Measurements from ENCODE around the gene FHOD1.

FHOD1 gene

GRCh38 chr16:67278773-67279295 lies 31.6 kb upstream of the FHOD1 start (continued):
- no peak; the same call in 1 of the 2 replicates for TF ChIP-seq ZNF76 (tag by site-specific recombination; IDR thresholded peaks at IDR 0.05; ENCODE audit: borderline replicate concordance, low read depth)
- TF ChIP-seq ZNF645 (tag by site-specific recombination; IDR thresholded peaks at IDR 0.05): no peak
- no peak for TF ChIP-seq FEZF1 (tag by site-specific recombination; IDR thresholded peaks at IDR 0.05)
- TF ChIP-seq ZIC2 (tag by site-specific recombination; IDR thresholded peaks at IDR 0.05): peak; percentile 62
- no peak for TF ChIP-seq ZNF416 (tag by site-specific recombination; IDR thresholded peaks at IDR 0.05)
- no peak for TF ChIP-seq ZNF626 (tag by site-specific recombination; IDR thresholded peaks at IDR 0.05)
- 0 out of 2 replicates have a peak, but pooled peaks have one; percentile 20 for TF ChIP-seq ZEB2 (tag by site-specific recombination; IDR thresholded peaks at IDR 0.05)
- TF ChIP-seq GLI2 (tag by site-specific recombination; IDR thresholded peaks at IDR 0.05; ENCODE audit: borderline replicate concordance, low read depth): no peak
- no peak; the same call in 1 of the 2 replicates for TF ChIP-seq KLF17 (tag by site-specific recombination; IDR thresholded peaks at IDR 0.05)
- TF ChIP-seq KLF10 (tag by site-specific recombination; IDR thresholded peaks at IDR 0.05): no peak
- TF ChIP-seq ZNF24 (tag by site-specific recombination; IDR thresholded peaks at IDR 0.05): no peak
- TF ChIP-seq ZFP37 (tag by site-specific recombination; IDR thresholded peaks at IDR 0.05): no peak
- TF ChIP-seq ZFP41 (tag by site-specific recombination; IDR thresholded peaks at IDR 0.05; ENCODE audit: borderline replicate concordance): no peak
- TF ChIP-seq HIC1 (tag by site-specific recombination; IDR thresholded peaks at IDR 0.05): peak; percentile 73
- no peak for TF ChIP-seq ZNF366 (tag by site-specific recombination; conservative IDR thresholded peaks at IDR 0.05)
- no peak for TF ChIP-seq ZNF18 (tag by site-specific recombination; IDR thresholded peaks at IDR 0.05)
- no peak for TF ChIP-seq KLF7 (tag by site-specific recombination; IDR thresholded peaks at IDR 0.05; ENCODE audit: borderline replicate concordance)
- no peak for TF ChIP-seq ZSCAN30 (tag by site-specific recombination; IDR thresholded peaks at IDR 0.05)
- no peak for TF ChIP-seq TCF7L2 (IDR thresholded peaks at IDR 0.05; ENCODE audit: borderline replicate concordance, low read depth, low read length)
- no peak for TF ChIP-seq ZNF621 (tag by site-specific recombination; IDR thresholded peaks at IDR 0.05)
- TF ChIP-seq GLIS1 (tag by site-specific recombination; IDR thresholded peaks at IDR 0.05): peak; percentile 77
- TF ChIP-seq ZNF335 (tag by site-specific recombination; conservative IDR thresholded peaks at IDR 0.05): 0 out of 2 replicates have a peak, but pooled peaks have one; percentile 42
- TF ChIP-seq ZNF548 (tag by site-specific recombination; IDR thresholded peaks at IDR 0.05): no peak
- no peak for TF ChIP-seq KLF1 (tag by site-specific recombination; IDR thresholded peaks at IDR 0.05)
- TF ChIP-seq ZNF514 (tag by site-specific recombination; IDR thresholded peaks at IDR 0.05): no peak
- TF ChIP-seq RBAK (tag by site-specific recombination; IDR thresholded peaks at IDR 0.05): no peak
- no peak for TF ChIP-seq ZNF311 (tag by site-specific recombination; IDR thresholded peaks at IDR 0.05; ENCODE audit: borderline replicate concordance)
- TF ChIP-seq ZNF658 (tag by site-specific recombination; IDR thresholded peaks at IDR 0.05): no peak
- TF ChIP-seq, protein P1, sequence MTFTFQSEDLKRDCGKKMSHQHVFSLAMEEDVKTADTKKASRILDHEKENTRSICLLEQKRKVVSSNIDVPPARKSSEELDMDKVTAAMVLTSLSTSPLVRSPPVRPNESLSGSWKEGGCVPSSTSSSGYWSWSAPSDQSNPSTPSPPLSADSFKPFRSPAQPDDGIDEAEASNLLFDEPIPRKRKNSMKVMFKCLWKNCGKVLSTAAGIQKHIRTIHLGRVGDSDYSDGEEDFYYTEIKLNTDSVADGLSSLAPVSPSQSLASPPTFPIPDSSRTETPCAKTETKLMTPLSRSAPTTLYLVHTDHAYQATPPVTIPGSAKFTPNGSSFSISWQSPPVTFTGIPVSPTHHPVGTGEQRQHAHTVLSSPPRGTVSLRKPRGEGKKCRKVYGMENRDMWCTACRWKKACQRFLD (tag by site-specific recombination; IDR thresholded peaks at IDR 0.05): no peak
- TF ChIP-seq, protein P2, sequence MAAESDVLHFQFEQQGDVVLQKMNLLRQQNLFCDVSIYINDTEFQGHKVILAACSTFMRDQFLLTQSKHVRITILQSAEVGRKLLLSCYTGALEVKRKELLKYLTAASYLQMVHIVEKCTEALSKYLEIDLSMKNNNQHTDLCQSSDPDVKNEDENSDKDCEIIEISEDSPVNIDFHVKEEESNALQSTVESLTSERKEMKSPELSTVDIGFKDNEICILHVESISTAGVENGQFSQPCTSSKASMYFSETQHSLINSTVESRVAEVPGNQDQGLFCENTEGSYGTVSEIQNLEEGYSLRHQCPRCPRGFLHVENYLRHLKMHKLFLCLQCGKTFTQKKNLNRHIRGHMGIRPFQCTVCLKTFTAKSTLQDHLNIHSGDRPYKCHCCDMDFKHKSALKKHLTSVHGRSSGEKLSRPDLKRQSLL (tag by site-specific recombination; IDR thresholded peaks at IDR 0.05): peak; percentile 36; the same call in 1 of the 2 replicates
- no peak for TF ChIP-seq ZNF629 (tag by site-specific recombination; IDR thresholded peaks at IDR 0.05)
- no peak for TF ChIP-seq ZNF488 (tag by site-specific recombination; IDR thresholded peaks at IDR 0.05)

All from HEK293 (cell line).